ENCODE results near the gene SMTNL2.

- TF ChIP-seq CTCF (IDR thresholded peaks at IDR 0.05 in 8 of 11, conservative IDR thresholded peaks at IDR 0.05 in 3 of 11): no peak
- no peak for TF ChIP-seq POLR2A (IDR thresholded peaks at IDR 0.05)
- TF ChIP-seq POLR2AphosphoS5 (IDR thresholded peaks at IDR 0.05): no peak
Observed at GRCh38 chr17:4547118-4547906, 37.0 kb upstream of the SMTNL2 start.

Measured in spleen (tissue), 7 donors.